Measurements from ENCODE around the gene LAMC3. TPM values are rescaled to one million over a fixed set of nuclear protein-coding genes. Genes with fewer than 3 reads are reported as not detected.

Gene LAMC3
- total and polyA plus RNA-seq, 3 donors from 2014 or later = 35.9 to 136 (median 86.3) TPM

DNA sequence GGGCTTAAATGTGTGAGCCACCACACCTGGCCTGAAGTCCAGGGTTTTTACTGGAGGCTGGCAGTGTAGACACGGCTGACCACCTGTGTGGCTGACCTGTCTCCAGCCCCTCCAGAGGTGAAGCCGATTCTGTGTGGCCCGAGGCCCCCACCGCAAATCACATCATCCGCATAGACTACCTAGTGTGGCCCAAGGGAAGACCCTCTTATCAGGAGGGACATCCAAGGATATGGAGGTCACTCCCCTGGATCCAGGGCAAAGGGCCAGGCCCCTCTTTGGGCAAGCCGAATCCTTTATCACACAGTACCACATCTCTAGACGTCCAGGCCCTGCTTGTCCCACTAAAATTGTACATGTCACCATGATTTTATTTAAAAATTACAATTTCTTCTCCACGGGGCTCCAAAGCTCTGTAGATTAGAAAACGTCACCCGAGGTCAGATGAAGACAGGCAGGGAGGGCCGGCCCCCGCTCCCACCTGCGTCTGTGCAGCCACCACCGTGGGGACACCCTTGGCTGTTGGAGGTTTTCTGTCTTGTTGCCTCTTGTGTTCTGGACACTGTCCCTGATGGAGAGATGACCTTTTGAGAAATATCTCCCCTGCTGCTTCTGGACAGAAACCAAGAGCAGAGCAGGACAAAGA is 20.1 kb downstream of the LAMC3 start:
- Histone ChIP-seq H3K27ac (peak overlapping the region; percentile 63 to 73), H3K4me1 (peaks cover 10% of the 10 kb centered on the region), H3K36me3 (ENCODE audit: low read depth, missing control alignments) (no peaks in the 10 kb centered on the region), H3K27me3 (no peaks in the 10 kb centered on the region), H3K9me3 (no peaks in the 10 kb centered on the region), H3K4me3 (no peak overlapping the region)
- TF ChIP-seq, protein P1, sequence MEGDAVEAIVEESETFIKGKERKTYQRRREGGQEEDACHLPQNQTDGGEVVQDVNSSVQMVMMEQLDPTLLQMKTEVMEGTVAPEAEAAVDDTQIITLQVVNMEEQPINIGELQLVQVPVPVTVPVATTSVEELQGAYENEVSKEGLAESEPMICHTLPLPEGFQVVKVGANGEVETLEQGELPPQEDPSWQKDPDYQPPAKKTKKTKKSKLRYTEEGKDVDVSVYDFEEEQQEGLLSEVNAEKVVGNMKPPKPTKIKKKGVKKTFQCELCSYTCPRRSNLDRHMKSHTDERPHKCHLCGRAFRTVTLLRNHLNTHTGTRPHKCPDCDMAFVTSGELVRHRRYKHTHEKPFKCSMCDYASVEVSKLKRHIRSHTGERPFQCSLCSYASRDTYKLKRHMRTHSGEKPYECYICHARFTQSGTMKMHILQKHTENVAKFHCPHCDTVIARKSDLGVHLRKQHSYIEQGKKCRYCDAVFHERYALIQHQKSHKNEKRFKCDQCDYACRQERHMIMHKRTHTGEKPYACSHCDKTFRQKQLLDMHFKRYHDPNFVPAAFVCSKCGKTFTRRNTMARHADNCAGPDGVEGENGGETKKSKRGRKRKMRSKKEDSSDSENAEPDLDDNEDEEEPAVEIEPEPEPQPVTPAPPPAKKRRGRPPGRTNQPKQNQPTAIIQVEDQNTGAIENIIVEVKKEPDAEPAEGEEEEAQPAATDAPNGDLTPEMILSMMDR (IDR thresholded peaks at IDR 0.05) = no peak
- intact Hi-C loops (cut with DNase I; ENCODE audit: low total_unique reads) = no loop called here
- 66 to 68% methylated on average over 11 to 14 of the region's 14 CpGs for WGBS, 2 donors
- no peak for DNase-seq

DNA sequence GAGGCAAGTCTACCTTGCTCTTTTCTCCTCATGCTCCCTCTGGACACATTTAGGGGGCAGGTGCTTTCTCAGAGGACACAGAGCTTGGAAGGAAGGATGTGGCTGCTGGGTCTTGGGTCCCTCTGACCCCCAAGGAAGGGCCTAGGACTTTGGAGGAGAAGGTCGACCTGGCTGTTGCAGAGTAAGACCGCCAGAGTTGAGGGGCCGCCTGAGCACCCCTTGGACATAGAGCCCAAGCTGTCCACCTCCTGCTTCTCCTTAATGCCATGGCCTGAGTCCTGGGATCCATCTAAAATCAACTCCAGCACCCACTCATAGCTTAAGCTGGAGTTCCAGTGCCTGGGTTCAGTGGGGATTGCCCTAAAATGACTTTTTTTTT is 20.6 kb downstream of the LAMC3 start:
- Histone ChIP-seq H3K4me1 (peaks cover 10% of the 10 kb centered on the region), H3K36me3 (ENCODE audit: low read depth, missing control alignments) (no peaks in the 10 kb centered on the region), H3K9me3 (no peaks in the 10 kb centered on the region), H3K4me3 (no peak overlapping the region), H3K27me3 (no peaks in the 10 kb centered on the region), H3K27ac (no peak overlapping the region)
- TF ChIP-seq, protein P1 (IDR thresholded peaks at IDR 0.05) = no peak
- no peak for DNase-seq
- WGBS, 2 donors = 87 to 100% methylated on average over 1 to 3 of the region's 3 CpGs
- intact Hi-C loops (cut with DNase I; ENCODE audit: low total_unique reads) = no loop called here

DNA sequence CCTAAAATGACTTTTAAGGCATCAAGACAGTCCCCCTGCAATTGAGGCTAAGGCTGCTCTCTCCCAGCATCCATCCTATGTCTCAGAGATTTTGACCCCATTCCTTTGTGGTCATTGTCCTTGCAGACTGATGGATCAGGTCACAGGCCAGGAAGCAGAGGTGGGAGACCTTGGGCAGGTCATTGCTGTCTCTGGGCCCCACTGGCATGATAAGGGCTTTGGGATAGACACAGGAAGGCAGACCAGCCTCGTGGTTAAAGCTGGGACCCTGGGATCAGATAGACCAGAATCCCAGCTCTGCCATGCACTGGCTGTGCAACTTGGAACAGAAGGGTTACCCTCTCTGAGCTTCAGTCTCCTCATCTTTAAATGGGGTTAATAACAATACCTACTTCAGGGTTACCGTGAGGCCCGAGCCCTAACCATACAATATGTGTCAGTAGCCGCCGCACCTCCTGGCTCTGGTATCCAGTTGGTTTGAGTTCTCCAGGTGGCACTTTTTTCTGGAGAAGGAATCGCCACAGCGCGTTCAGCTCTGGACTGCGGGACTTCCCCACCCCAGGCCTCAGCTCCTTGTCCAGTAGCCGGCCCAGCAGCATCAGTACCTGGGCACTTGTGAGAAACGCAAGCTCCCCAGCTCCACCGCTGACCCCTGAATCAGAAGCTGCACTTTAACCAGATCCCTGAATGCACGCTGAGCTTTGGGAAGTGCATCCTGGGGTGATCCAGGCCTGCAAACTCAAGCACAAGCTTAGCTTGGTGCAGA is 21.4 kb downstream of the LAMC3 start:
- H3K9me3 ChIP-seq = no peaks in the 10 kb centered on the region
- H3K27ac ChIP-seq = no peak overlapping the region
- no peaks in the 10 kb centered on the region for H3K27me3 ChIP-seq
- intact Hi-C loops (cut with DNase I; ENCODE audit: low total_unique reads) = no loop called here
- no peaks in the 10 kb centered on the region for H3K36me3 ChIP-seq (ENCODE audit: low read depth, missing control alignments)
- 88% methylated on average over 12 to 13 of the region's 13 CpGs for WGBS, 2 donors
- H3K4me1 ChIP-seq = peaks cover 10% of the 10 kb centered on the region
- H3K4me3 ChIP-seq = no peak overlapping the region
- no peak for TF ChIP-seq POLR2A (IDR thresholded peaks at IDR 0.05)
- TF ChIP-seq, protein P1 (IDR thresholded peaks at IDR 0.05) = no peak
- no peak for DNase-seq

DNA sequence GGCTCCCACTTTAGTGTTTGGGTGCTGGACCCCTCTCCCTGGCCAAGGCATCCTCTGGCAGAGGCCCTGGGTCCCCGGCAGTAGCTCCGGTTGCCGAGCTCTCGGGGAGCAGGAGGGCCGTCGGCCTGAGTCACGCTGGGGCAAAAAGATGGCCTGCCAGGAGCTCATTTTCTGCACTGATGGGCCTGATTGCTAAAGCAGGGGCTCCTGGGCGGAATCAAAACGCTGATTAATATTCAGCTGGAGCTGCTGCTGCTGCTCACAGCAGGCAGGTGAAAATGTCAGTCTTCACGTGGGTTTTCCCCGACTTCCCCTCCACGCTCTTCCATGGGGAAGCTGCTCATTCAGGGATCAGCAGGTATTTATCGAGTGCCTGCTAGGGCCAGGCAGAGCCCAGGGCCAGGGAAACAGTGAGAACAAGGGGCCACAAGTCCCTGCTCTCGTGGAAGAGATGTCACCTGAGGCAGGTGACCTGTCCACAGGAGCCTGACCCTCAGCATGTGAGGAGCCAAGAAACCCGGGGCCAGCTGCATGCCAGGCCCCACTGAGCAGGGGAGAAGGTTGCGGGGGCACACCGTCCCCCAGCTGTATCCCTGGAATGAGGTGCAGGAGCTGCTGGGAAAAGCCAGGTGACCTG is 22.1 kb downstream of the LAMC3 start:
- WGBS, 2 donors = 85 to 97% methylated on average over 10 to 17 of the region's 17 CpGs
- H3K27ac ChIP-seq = no peak overlapping the region
- no peak for DNase-seq
- H3K4me3 ChIP-seq = no peak overlapping the region
- H3K27me3 ChIP-seq = no peaks in the 10 kb centered on the region
- no peaks in the 10 kb centered on the region for H3K9me3 ChIP-seq
- H3K4me1 ChIP-seq = peaks cover 11% of the 10 kb centered on the region
- H3K36me3 ChIP-seq (ENCODE audit: low read depth, missing control alignments) = no peaks in the 10 kb centered on the region
- no peak for TF ChIP-seq POLR2A (IDR thresholded peaks at IDR 0.05)
- TF ChIP-seq, protein P1 (IDR thresholded peaks at IDR 0.05) = no peak
- intact Hi-C loops (cut with DNase I; ENCODE audit: low total_unique reads) = no loop called here

Data from testis (tissue), 3 donors.